HG03565 (cell line): ENCODE measurements around the gene D2HGDH.

Experiments
- ATAC-seq: cut with Tn5 transposase; IDR thresholded peaks from one replicate; pipeline ENCODE4 v1.9.1; 2021; ENCODE audit warnings: mild to moderate bottlenecking, moderate library complexity; ENCODE audit not compliant: unreplicated experiment

Gene D2HGDH

GRCh38 chr2:241734467-241735208, at the start of gene D2HGDH:
TSS of gene D2HGDH (plus strand) at chr2:241734630. CDS start at chr2:241735225, 595 bp downstream.
- peak; percentile 63 for ATAC-seq

GRCh38 chr2:241686324-241686649, 48.1 kb upstream of the D2HGDH start:
- no peak for ATAC-seq

GRCh38 chr2:241686650-241687425, 47.6 kb upstream of the D2HGDH start, which contains the start of gene DTYMK:
TSS of gene DTYMK (minus strand) at chr2:241686815. CDS start at chr2:241686783, 32 bp downstream.
- ATAC-seq = peak; percentile 86

- no peak for ATAC-seq
Measured at GRCh38 chr2:241689306-241689705, 45.1 kb upstream of the D2HGDH start.

- no peak for ATAC-seq
Measured at GRCh38 chr2:241690202-241690717, 44.2 kb upstream of the D2HGDH start.

GRCh38 chr2:241692448-241692847, 42.0 kb upstream of the D2HGDH start:
- ATAC-seq = no peak

- ATAC-seq = no peak
Measured at GRCh38 chr2:241695651-241696050, 38.8 kb upstream of the D2HGDH start.

- no peak for ATAC-seq
Measured at GRCh38 chr2:241701149-241701398, 33.4 kb upstream of the D2HGDH start.

- ATAC-seq = peak; percentile 44
Measured at GRCh38 chr2:241701399-241702154, 32.9 kb upstream of the D2HGDH start, which contains the start of gene ING5. TSS of gene ING5 (plus strand) at chr2:241702039. CDS start at chr2:241702066, 27 bp downstream.

- ATAC-seq = peak; percentile 51
Measured at GRCh38 chr2:241702155-241703031, 32.0 kb upstream of the D2HGDH start.

- ATAC-seq = no peak
Measured at GRCh38 chr2:241703032-241703604, 31.3 kb upstream of the D2HGDH start.

GRCh38 chr2:241706537-241706936, 27.9 kb upstream of the D2HGDH start:
- no peak for ATAC-seq

- ATAC-seq = no peak
Measured at GRCh38 chr2:241708879-241709278, 25.6 kb upstream of the D2HGDH start.

GRCh38 chr2:241719093-241719492, 15.3 kb upstream of the D2HGDH start:
- ATAC-seq = no peak

GRCh38 chr2:241720099-241720498, 14.3 kb upstream of the D2HGDH start:
- ATAC-seq = no peak

- ATAC-seq = no peak
Measured at GRCh38 chr2:241720560-241720959, 13.9 kb upstream of the D2HGDH start.

- no peak for ATAC-seq
Measured at GRCh38 chr2:241721852-241722251, 12.6 kb upstream of the D2HGDH start.

- no peak for ATAC-seq
Measured at GRCh38 chr2:241722896-241723454, 11.5 kb upstream of the D2HGDH start.

GRCh38 chr2:241724259-241724974, 10.0 kb upstream of the D2HGDH start:
- no peak for ATAC-seq
